ENCODE results near the gene COX6B2.

DNA sequence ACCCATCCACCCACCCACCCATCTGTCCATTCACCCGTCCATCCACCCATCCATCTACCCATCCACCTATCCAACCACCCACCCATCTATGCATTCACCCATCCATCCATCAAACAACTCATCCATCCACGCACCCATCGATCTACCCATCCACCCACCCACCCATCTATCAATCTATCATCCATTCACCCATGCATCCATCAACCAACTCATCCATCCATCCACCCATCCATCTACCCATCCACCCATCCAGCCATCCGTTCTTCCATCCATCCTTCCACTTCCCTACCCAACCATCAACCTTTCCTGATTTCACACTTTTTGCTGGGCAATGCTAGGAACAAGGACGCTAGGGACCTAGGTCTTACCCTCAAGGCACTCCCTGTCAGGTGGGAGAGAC is 27.5 kb upstream of the COX6B2 start:
- TF ChIP-seq POLR2A (IDR thresholded peaks at IDR 0.05) (no peak), CTCF (IDR thresholded peaks at IDR 0.05) (no peak), POLR2AphosphoS5 (IDR thresholded peaks at IDR 0.05; ENCODE audit: insufficient read depth in 1 of 2, low read depth in 1 of 2) (no peak)

Measured in vagina (tissue), 2 donors.